KMS-11 (cell line): Measurements from ENCODE around the gene PDE4D.

Source experiments
- H2AFZ ChIP-seq: fragments of 200-600 bp; sonication (generic); 2 replicates; pipeline ENCODE4 v1.6.1; 2016; ENCODE audit warnings: antibody characterized with exemption, mixed run types, low read depth
- H3K27ac ChIP-seq: fragments of 200-600 bp; sonication (generic); 2 replicates; pipeline ENCODE4 v1.6.1; 2016; ENCODE audit warnings: mild to moderate bottlenecking, mixed run types
- H3K27me3 ChIP-seq: fragments of 200-600 bp; sonication (generic); 2 replicates; pipeline ENCODE4 v1.6.1; 2017; ENCODE audit warnings: mild to moderate bottlenecking, low read depth, mixed run types, moderate library complexity; ENCODE audit not compliant: insufficient read depth
- H3K36me3 ChIP-seq: fragments of 200-600 bp; sonication (generic); 2 replicates; pipeline ENCODE4 v1.6.1; 2017; ENCODE audit warnings: mild to moderate bottlenecking, mixed run types; ENCODE audit not compliant: insufficient read depth
- H3K4me1 ChIP-seq: fragments of 200-600 bp; sonication (generic); 2 replicates; pipeline ENCODE4 v1.6.1; 2016; ENCODE audit warnings: mild to moderate bottlenecking, low read depth, mixed run types; ENCODE audit not compliant: poor library complexity, severe bottlenecking
- H3K4me2 ChIP-seq: fragments of 200-600 bp; sonication (generic); 2 replicates; pipeline ENCODE4 v1.7.0; 2016; ENCODE audit warnings: mild to moderate bottlenecking, mixed run types
- H3K4me3 ChIP-seq: fragments of 200-600 bp; sonication (generic); IDR thresholded peaks from 2 replicates; pipeline ENCODE4 v1.6.1; 2017; ENCODE audit warnings: low read depth, low read length, mixed read lengths; ENCODE audit not compliant: insufficient read depth
- H3K79me2 ChIP-seq: fragments of 200-600 bp; sonication (generic); 2 replicates; pipeline ENCODE4 v1.6.1; 2016; ENCODE audit warnings: low read depth, mixed run types; ENCODE audit not compliant: insufficient read depth
- H3K9ac ChIP-seq: fragments of 200-600 bp; sonication (generic); 2 replicates; pipeline ENCODE4 v1.6.1; 2016; ENCODE audit warnings: mild to moderate bottlenecking, mixed run types
- H4K20me1 ChIP-seq: fragments of 200-600 bp; sonication (generic); 2 replicates; pipeline ENCODE4 v1.6.1; 2016; ENCODE audit warnings: mild to moderate bottlenecking, mixed run types; ENCODE audit not compliant: insufficient read depth
- CTCF ChIP-seq: fragments of 200-600 bp; sonication (generic); conservative IDR thresholded peaks from 2 replicates; pipeline ENCODE4 v1.6.1; 2017; ENCODE audit warnings: low read depth, mild to moderate bottlenecking, antibody characterized with exemption, low read length, moderate library complexity, mixed read lengths

Gene PDE4D

DNA sequence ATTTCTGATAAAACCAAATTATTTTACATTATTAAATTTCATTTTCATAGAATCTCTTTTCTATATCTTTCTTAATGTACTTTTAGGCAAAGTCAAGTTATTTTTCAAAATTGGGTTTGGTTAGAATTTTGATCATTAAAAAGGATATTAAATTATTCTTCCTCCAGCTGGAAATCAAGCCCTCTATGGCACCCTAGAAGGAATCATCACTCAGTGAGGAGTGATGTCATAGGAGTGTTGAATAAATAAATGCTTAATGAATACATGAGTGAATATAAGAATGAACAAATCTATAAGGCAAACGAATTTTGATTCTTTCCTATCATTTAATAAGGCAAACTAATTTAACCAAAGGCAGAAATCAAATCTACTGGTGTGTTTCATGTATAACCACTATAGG lies 639.9 kb downstream of the PDE4D start:
- H3K36me3 ChIP-seq, result no peaks in the 10 kb centered on the region
- H3K4me3 ChIP-seq, result no peak overlapping the region
- no peak overlapping the region for H3K9ac ChIP-seq
- no peak overlapping the region for H3K27ac ChIP-seq
- no peaks in the 10 kb centered on the region for H3K79me2 ChIP-seq
- H2AFZ ChIP-seq, result no peak overlapping the region
- no peak overlapping the region for H3K4me2 ChIP-seq
- H3K4me1 ChIP-seq, result no peaks in the 10 kb centered on the region
- H3K27me3 ChIP-seq, result no peaks in the 10 kb centered on the region
- no peak for TF ChIP-seq CTCF
- no peaks in the 10 kb centered on the region for H4K20me1 ChIP-seq

GRCh38 chr5:59251627-59252026 lies 641.9 kb downstream of the PDE4D start:
- H3K79me2 ChIP-seq, result no peaks in the 10 kb centered on the region
- no peaks in the 10 kb centered on the region for H3K36me3 ChIP-seq
- no peak overlapping the region for H3K4me2 ChIP-seq
- H3K9ac ChIP-seq, result no peak overlapping the region
- H4K20me1 ChIP-seq, result no peaks in the 10 kb centered on the region
- no peaks in the 10 kb centered on the region for H3K4me1 ChIP-seq
- H2AFZ ChIP-seq, result no peak overlapping the region
- no peak overlapping the region for H3K4me3 ChIP-seq
- H3K27ac ChIP-seq, result no peak overlapping the region
- no peaks in the 10 kb centered on the region for H3K27me3 ChIP-seq
- no peak for TF ChIP-seq CTCF

GRCh38 chr5:59249726-59250125 lies 643.8 kb downstream of the PDE4D start:
- Histone ChIP-seq H3K9ac (no peak overlapping the region), H3K27me3 (no peaks in the 10 kb centered on the region), H3K4me1 (no peaks in the 10 kb centered on the region), H3K36me3 (no peaks in the 10 kb centered on the region), H2AFZ (no peak overlapping the region), H3K4me3 (no peak overlapping the region), H3K4me2 (no peak overlapping the region), H3K27ac (no peak overlapping the region), H3K79me2 (no peaks in the 10 kb centered on the region), H4K20me1 (no peaks in the 10 kb centered on the region)
- no peak for TF ChIP-seq CTCF

DNA sequence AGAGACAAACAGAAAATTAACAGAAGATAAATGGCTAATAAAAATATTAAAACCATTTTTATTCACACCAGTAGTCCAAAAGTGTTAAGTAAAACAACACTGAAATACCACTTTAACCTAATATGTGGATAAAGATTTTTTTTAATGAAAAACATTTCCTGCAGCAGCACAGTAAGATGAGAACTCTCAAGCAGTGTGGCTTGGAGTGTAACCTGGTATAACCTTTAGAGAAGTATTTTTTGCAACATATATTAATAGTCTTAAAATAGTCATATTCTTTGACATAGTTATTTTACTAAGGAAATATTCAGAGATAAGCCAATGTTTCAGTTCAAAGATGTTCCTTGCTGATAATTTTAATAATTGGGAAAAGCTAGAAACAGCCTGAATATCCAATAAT lies 644.4 kb downstream of the PDE4D start:
- Histone ChIP-seq H4K20me1 (no peaks in the 10 kb centered on the region), H3K4me1 (no peaks in the 10 kb centered on the region), H2AFZ (no peak overlapping the region), H3K27me3 (no peaks in the 10 kb centered on the region), H3K4me3 (no peak overlapping the region), H3K36me3 (no peaks in the 10 kb centered on the region), H3K79me2 (no peaks in the 10 kb centered on the region), H3K27ac (no peak overlapping the region), H3K4me2 (no peak overlapping the region), H3K9ac (no peak overlapping the region)
- no peak for TF ChIP-seq CTCF

DNA sequence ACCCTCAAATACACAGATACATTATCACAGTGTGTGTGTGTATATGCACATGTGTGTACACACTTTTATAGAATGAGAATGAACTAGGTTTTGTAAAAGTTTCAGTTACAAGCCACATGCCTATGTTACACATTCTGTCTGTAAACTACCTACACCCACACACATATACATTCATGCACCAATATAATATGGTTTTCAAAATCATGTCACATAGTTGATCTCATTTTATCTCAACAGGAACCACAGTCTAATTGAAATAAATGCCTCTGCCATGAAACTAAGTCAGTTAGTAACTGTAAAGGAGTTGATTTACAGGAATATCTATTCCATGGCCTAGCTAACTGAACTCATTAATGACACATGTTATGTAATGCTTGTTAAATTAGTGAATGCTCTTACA lies 646.6 kb downstream of the PDE4D start:
- H4K20me1 ChIP-seq, result no peaks in the 10 kb centered on the region
- no peak overlapping the region for H3K9ac ChIP-seq
- no peak for TF ChIP-seq CTCF
- H3K79me2 ChIP-seq, result no peaks in the 10 kb centered on the region
- no peak overlapping the region for H2AFZ ChIP-seq
- no peak overlapping the region for H3K27ac ChIP-seq
- H3K36me3 ChIP-seq, result no peaks in the 10 kb centered on the region
- H3K4me3 ChIP-seq, result no peak overlapping the region
- no peak overlapping the region for H3K4me2 ChIP-seq
- H3K4me1 ChIP-seq, result no peaks in the 10 kb centered on the region
- H3K27me3 ChIP-seq, result no peaks in the 10 kb centered on the region
